ENCODE data around the gene MRNIP.

DNA sequence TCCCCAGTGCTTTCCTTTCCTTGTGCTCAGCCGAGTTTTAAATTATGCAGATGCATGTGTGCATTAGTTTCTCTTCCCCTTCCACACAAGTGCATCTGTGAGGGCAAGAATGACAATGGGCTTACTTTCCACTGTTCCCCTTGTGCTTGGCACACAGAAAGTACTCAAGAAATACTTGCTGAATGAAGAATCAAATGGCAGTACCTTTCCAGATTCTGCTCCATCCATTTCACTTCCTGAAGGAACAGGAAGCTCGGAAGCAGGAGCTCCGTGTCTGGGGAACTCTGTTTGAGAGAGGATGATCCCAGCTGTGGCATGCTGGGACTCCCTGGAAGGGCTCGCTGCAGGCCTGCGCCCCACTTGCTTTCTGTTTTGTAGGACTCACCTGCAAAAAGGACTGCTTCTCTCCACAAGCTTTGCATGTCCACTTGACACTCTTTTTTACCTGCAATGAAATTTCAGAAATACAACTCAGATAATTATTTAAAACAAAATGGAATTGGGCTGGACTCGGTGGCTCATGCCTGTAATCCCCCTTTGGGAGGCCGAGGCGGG, 5.5 kb downstream of the MRNIP start:
- TF ChIP-seq, protein P1, sequence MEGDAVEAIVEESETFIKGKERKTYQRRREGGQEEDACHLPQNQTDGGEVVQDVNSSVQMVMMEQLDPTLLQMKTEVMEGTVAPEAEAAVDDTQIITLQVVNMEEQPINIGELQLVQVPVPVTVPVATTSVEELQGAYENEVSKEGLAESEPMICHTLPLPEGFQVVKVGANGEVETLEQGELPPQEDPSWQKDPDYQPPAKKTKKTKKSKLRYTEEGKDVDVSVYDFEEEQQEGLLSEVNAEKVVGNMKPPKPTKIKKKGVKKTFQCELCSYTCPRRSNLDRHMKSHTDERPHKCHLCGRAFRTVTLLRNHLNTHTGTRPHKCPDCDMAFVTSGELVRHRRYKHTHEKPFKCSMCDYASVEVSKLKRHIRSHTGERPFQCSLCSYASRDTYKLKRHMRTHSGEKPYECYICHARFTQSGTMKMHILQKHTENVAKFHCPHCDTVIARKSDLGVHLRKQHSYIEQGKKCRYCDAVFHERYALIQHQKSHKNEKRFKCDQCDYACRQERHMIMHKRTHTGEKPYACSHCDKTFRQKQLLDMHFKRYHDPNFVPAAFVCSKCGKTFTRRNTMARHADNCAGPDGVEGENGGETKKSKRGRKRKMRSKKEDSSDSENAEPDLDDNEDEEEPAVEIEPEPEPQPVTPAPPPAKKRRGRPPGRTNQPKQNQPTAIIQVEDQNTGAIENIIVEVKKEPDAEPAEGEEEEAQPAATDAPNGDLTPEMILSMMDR (IDR thresholded peaks at IDR 0.05): no peak
- TF ChIP-seq EP300 (IDR thresholded peaks at IDR 0.05) (no peak), POLR2A (IDR thresholded peaks at IDR 0.05) (no peak)

All from gastroesophageal sphincter (tissue), 3 donors.